ENCODE data around the gene EXT2.
A peak's percentile ranks its signal among the peaks of the same experiment; 100 is the strongest.

EXT2 gene

GRCh38 chr11:44096360-44097185, 1.1 kb downstream of the EXT2 start:
- Histone ChIP-seq H3K4me2 (ENCODE audit: low read depth, low read length) (peak overlapping the region; percentile 96), H4K20me1 (ENCODE audit: insufficient read depth, low read length) (no peaks in the 10 kb centered on the region; the same call in 1 of the 2 replicates), H3K27ac (ENCODE audit: low read length) (no peak overlapping the region), H3K9me3 (replicated peaks; ENCODE audit: insufficient read depth, low read length) (no peaks in the 10 kb centered on the region), H3K27me3 (replicated peaks; ENCODE audit: insufficient read depth, low read length) (no peaks in the 10 kb centered on the region), H3K4me1 (ENCODE audit: low read length) (peaks cover 10% of the 10 kb centered on the region), H3K36me3 (replicated peaks; ENCODE audit: insufficient read depth, low read length) (no peaks in the 10 kb centered on the region), H3K4me3 (ENCODE audit: low read length) (peak overlapping the region; percentile 96), H3K79me2 (ENCODE audit: low read length) (peaks cover 18% of the 10 kb centered on the region), H2AFZ (ENCODE audit: low read length) (peak overlapping the region; percentile 86), H3K9me2 (replicated peaks; ENCODE audit: insufficient read depth, low read length) (no peaks in the 10 kb centered on the region), H3K9ac (ENCODE audit: low read length) (peak overlapping the region; percentile 73), H3F3A (ENCODE audit: insufficient read depth, low read length) (no peaks in the 10 kb centered on the region)
- DNase-seq, result no peak
- no peak for TF ChIP-seq EZH2phosphoT487 (IDR thresholded peaks at IDR 0.05; ENCODE audit: low read length)
- no peak for TF ChIP-seq EZH2 (optimal IDR thresholded peaks at IDR 0.05; ENCODE audit: low read depth, low read length)
- no peak for TF ChIP-seq CTCF (IDR thresholded peaks at IDR 0.05; ENCODE audit: low read length)

GRCh38 chr11:44097821-44098220, 2.3 kb downstream of the EXT2 start:
- no peak for DNase-seq
- Histone ChIP-seq H3F3A (ENCODE audit: insufficient read depth, low read length) (no peaks in the 10 kb centered on the region), H3K9me2 (replicated peaks; ENCODE audit: insufficient read depth, low read length) (no peaks in the 10 kb centered on the region), H4K20me1 (ENCODE audit: insufficient read depth, low read length) (no peaks in the 10 kb centered on the region; the same call in 1 of the 2 replicates), H3K27ac (ENCODE audit: low read length) (no peak overlapping the region), H3K4me2 (ENCODE audit: low read depth, low read length) (no peak overlapping the region), H3K4me1 (ENCODE audit: low read length) (peaks cover 10% of the 10 kb centered on the region), H3K36me3 (replicated peaks; ENCODE audit: insufficient read depth, low read length) (no peaks in the 10 kb centered on the region), H3K9me3 (replicated peaks; ENCODE audit: insufficient read depth, low read length) (no peaks in the 10 kb centered on the region), H3K9ac (ENCODE audit: low read length) (no peak overlapping the region), H3K79me2 (ENCODE audit: low read length) (peaks cover 18% of the 10 kb centered on the region), H3K4me3 (ENCODE audit: low read length) (no peak overlapping the region), H2AFZ (ENCODE audit: low read length) (no peak overlapping the region), H3K27me3 (replicated peaks; ENCODE audit: insufficient read depth, low read length) (no peaks in the 10 kb centered on the region)
- TF ChIP-seq EZH2phosphoT487 (IDR thresholded peaks at IDR 0.05; ENCODE audit: low read length) (no peak), CTCF (IDR thresholded peaks at IDR 0.05; ENCODE audit: low read length) (no peak), EZH2 (optimal IDR thresholded peaks at IDR 0.05; ENCODE audit: low read depth, low read length) (no peak)

- H3F3A ChIP-seq (ENCODE audit: insufficient read depth, low read length), result no peaks in the 10 kb centered on the region
- no peaks in the 10 kb centered on the region for H3K9me3 ChIP-seq (replicated peaks; ENCODE audit: insufficient read depth, low read length)
- TF ChIP-seq EZH2phosphoT487 (IDR thresholded peaks at IDR 0.05; ENCODE audit: low read length) (no peak), EZH2 (optimal IDR thresholded peaks at IDR 0.05; ENCODE audit: low read depth, low read length) (no peak), CTCF (IDR thresholded peaks at IDR 0.05; ENCODE audit: low read length) (no peak)
- no peak overlapping the region for H3K4me2 ChIP-seq (ENCODE audit: low read depth, low read length)
- peaks cover 6% of the 10 kb centered on the region for H3K4me1 ChIP-seq (ENCODE audit: low read length)
- no peak overlapping the region for H3K9ac ChIP-seq (ENCODE audit: low read length)
- H3K4me3 ChIP-seq (ENCODE audit: low read length), result no peak overlapping the region
- no peaks in the 10 kb centered on the region for H3K9me2 ChIP-seq (replicated peaks; ENCODE audit: insufficient read depth, low read length)
- H3K36me3 ChIP-seq (replicated peaks; ENCODE audit: insufficient read depth, low read length), result no peaks in the 10 kb centered on the region
- H2AFZ ChIP-seq (ENCODE audit: low read length), result no peak overlapping the region
- no peaks in the 10 kb centered on the region for H3K27me3 ChIP-seq (replicated peaks; ENCODE audit: insufficient read depth, low read length)
- H3K79me2 ChIP-seq (ENCODE audit: low read length), result peaks cover 16% of the 10 kb centered on the region
- no peak for DNase-seq
- no peaks in the 10 kb centered on the region; the same call in 1 of the 2 replicates for H4K20me1 ChIP-seq (ENCODE audit: insufficient read depth, low read length)
- H3K27ac ChIP-seq (ENCODE audit: low read length), result no peak overlapping the region
These were observed 5.6 kb downstream of the EXT2 start for GRCh38 chr11:44101098-44101497.

Data from MM.1S (cell line).